Mucosa of rectum (tissue), 2 donors: ENCODE data around the gene WSCD2.

Source experiments
- H3K27ac ChIP-seq, 2 donors: one replicate each; pipeline ENCODE4 v1.7.0; 2013; ENCODE audit warnings: inconsistent platforms in 2 of 2, low read depth in 2 of 2, low read length in 2 of 2
- H3K27me3 ChIP-seq, 2 donors: one replicate each; pipeline ENCODE4 v1.7.0; 2013; ENCODE audit warnings: low read length in 2 of 2; ENCODE audit not compliant: control insufficient read depth in 2 of 2, insufficient read depth in 2 of 2
- H3K36me3 ChIP-seq, 2 donors: one replicate each; pipeline ENCODE4 v1.7.0; 2013; ENCODE audit warnings: low read length in 2 of 2; ENCODE audit not compliant: control insufficient read depth in 2 of 2, insufficient read depth in 2 of 2
- H3K4me1 ChIP-seq, 2 donors: one replicate each; pipeline ENCODE4 v1.7.0; 2013; ENCODE audit warnings: low read length in 2 of 2, mild to moderate bottlenecking in 1 of 2; ENCODE audit not compliant: control insufficient read depth in 2 of 2, insufficient read depth in 2 of 2
- H3K4me3 ChIP-seq, 2 donors: one replicate each; pipeline ENCODE4 v1.7.0; 2013; ENCODE audit warnings: low read length in 2 of 2
- H3K9ac ChIP-seq, 2 donors: one replicate each; pipeline ENCODE4 v1.7.0; 2013; ENCODE audit warnings: low read length in 2 of 2, low read depth in 1 of 2, mild to moderate bottlenecking in 1 of 2
- H3K9me3 ChIP-seq, 2 donors: one replicate each; pipeline ENCODE4 v1.7.0; 2013; ENCODE audit warnings: low read length in 2 of 2; ENCODE audit not compliant: control insufficient read depth in 2 of 2
- donor health status: healthy.
- donor health status: Normal muscosa, but diverticular disease.

The WSCD2 gene

DNA sequence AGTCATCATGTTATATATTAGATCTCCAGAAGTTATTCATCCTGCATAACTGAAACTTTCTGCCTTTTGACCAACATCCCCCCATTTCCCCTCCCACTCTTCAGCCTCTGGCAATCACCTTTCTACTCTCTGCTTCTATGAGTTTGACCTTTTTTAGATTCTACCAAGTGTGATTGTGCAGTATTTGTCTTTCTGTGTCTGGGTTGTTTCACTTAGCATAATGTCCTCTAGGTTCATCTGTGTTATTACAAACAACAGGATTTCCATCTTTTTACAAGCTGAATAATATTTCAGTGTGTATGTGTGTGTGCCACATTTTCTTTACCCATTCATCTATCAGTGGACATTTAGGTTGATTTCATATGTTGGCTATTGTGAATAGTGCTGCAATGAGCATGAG lies 11.2 kb upstream of the WSCD2 start:
- Histone ChIP-seq H3K27ac (no peak overlapping the region), H3K9me3 (no peaks in the 10 kb centered on the region), H3K9ac (no peak overlapping the region), H3K27me3 (no peaks in the 10 kb centered on the region), H3K36me3 (no peaks in the 10 kb centered on the region), H3K4me1 (no peaks in the 10 kb centered on the region), H3K4me3 (no peak overlapping the region)

DNA sequence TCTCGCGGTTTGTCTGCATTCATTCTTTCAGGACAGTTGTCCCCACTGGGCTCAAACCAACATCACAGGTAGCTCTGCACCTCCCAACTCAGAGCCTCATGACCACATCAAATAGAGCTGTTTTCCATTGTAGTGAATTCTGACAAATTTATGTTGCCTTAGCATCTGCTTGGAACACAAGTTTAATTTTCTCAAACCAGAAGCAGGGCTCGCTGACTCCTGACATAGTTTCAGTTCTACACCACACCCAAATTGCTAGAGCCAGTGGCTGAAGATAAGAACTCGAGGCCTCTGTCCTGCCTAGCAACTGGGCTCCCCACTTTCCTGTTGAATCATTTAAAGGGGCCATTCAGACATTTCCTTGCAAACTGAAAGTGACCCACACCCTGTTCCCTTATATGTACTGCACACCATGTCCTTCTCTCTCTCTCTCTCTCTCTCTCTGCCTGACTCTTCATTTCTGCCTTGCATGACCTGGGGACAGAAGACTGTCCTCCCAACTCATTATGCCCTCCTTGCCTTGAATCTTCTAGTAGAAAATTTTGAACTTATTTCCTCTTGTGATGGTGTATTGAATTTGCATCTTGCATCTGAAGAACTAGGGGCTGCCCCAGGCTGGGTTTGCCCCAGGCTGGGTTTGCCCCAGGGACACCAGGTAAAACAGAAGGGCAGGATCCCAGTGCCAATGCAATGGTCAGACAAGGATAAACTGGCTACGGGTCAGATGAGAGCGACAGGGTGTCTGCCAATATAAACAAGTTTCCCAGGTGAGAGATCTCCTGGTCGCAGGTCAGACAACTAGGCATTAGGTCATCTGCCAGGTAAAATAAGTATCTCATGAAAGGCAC lies 9.7 kb upstream of the WSCD2 start:
- H3K9me3 ChIP-seq: no peaks in the 10 kb centered on the region
- no peak overlapping the region for H3K27ac ChIP-seq
- no peaks in the 10 kb centered on the region for H3K36me3 ChIP-seq
- no peak overlapping the region for H3K4me3 ChIP-seq
- H3K27me3 ChIP-seq: no peaks in the 10 kb centered on the region
- no peak overlapping the region for H3K9ac ChIP-seq
- H3K4me1 ChIP-seq: no peaks in the 10 kb centered on the region

DNA sequence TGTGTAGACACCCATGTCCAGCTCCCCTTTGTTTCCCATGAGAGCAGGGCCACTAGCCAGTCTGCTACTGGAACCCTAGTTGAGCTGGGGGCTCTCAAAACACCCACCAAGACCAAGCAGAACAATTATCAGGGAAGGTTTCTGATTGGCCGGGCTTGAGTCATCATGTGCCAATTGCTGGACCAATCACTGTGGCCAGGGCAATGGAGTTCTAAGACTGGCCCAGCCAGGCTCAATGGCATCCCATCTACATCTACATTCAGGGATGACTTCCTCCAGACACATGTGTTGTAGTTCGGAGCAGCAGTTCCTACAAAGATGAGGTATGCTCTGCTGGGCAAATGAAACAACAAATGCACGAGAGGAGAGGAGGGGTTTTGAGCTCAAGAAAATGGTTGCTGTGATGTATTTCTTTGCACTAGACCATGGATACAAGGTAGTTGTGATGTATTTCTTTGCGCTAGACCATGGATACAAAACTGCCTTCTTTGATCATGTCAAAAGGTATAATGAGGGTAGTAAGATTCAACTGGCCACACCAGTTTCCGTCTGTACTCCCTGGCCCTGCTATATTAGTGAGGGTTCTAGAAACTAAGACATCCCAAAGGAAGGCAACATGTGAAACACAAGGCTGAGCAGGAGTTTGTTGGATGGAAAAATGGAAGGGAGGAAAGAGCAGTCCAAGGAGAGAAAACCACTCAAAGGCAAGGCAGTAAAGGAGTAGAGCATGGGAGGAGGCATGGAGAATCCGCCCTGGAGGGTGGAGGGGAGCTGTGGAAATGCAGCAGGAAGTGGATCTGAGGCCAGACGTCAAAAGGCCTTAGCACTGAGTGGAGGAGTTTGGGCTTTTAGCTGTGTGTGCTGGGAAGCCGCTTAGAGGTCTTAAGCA lies 8.9 kb upstream of the WSCD2 start:
- H3K9ac ChIP-seq: no peak overlapping the region
- no peak overlapping the region for H3K27ac ChIP-seq
- H3K36me3 ChIP-seq: no peaks in the 10 kb centered on the region
- no peaks in the 10 kb centered on the region for H3K27me3 ChIP-seq
- H3K9me3 ChIP-seq: no peaks in the 10 kb centered on the region
- no peak overlapping the region for H3K4me3 ChIP-seq
- no peaks in the 10 kb centered on the region for H3K4me1 ChIP-seq

DNA sequence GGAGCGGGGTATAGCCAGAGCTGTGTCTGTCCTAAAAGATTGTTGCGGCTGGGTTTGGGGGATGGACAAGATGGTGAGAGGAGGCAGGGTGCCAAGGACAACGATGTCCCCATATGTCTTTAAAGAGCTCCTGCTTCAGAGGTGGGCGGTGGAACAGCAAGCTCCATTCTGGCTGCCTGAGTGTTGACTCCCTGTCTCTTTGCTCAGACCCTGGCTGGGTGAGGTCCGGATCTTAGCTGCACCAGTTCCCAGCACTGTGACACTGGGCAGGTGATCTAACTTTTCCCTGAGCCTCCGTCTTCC lies 8.3 kb upstream of the WSCD2 start:
- H3K4me3 ChIP-seq: no peak overlapping the region
- no peaks in the 10 kb centered on the region for H3K36me3 ChIP-seq
- no peaks in the 10 kb centered on the region for H3K27me3 ChIP-seq
- no peaks in the 10 kb centered on the region for H3K4me1 ChIP-seq
- no peak overlapping the region for H3K27ac ChIP-seq
- no peak overlapping the region for H3K9ac ChIP-seq
- H3K9me3 ChIP-seq: no peaks in the 10 kb centered on the region

DNA sequence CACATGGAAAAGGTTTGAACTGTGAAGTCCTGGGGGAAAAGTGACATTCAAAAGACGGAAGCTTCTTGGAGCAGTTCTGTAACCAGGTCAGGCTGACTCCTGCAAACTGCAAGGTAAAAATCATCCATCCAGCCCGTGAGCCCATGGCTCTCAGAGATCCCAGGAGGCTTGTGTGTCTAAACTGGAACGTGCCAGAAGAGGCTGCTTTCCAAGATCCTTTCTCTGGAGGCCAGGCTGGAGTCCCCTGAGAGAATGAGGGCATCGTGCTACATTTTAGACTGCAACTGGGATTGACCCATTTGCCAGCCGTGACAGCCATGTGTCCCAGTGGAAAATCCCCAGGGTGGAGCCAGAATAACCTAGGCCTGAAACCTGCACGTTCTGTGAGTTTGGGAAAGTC lies 7.8 kb upstream of the WSCD2 start:
- no peak overlapping the region for H3K27ac ChIP-seq
- H3K27me3 ChIP-seq: no peaks in the 10 kb centered on the region

DNA sequence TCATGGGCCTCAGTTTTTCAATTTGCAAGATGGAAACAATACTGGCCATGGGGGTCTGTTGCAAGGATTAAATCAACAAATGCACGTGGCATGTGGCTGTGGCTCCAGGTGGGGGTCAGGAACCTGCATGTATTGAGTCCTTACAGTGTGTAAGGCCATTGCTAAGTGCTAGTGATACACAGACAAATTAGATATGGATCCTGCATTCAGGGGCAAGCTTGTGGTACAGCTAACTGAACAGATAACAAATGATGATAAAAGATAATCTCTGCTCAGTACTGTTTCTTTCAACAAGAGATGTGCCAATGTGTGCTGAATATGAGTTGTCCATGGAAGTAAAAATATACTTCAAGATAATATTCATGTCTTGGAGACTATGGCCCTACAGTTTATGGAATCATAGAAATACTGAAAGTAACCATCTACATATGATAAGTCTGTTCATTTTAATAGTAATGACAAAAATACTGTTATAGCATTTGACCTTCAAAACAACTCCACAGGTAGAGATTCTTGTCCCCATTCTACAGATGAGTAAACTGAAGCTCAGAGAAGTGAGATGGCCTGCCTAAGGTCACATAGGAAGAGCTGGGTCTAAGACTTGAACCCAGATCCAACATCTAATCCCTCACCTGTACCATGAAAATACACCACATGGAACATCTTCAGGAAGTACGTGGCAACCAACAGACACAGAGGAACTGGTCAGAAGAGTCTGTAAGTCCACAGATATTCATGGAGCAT lies 7.2 kb upstream of the WSCD2 start:
- H3K4me3 ChIP-seq: no peak overlapping the region
- no peaks in the 10 kb centered on the region for H3K9me3 ChIP-seq
- no peaks in the 10 kb centered on the region for H3K27me3 ChIP-seq
- H3K36me3 ChIP-seq: no peaks in the 10 kb centered on the region
- no peak overlapping the region for H3K27ac ChIP-seq
- no peak overlapping the region for H3K9ac ChIP-seq
- H3K4me1 ChIP-seq: no peaks in the 10 kb centered on the region

More for the DNA sequence above, 7.8 kb upstream of the WSCD2 start:
- Histone ChIP-seq H3K4me3 (no peak overlapping the region), H3K9ac (no peak overlapping the region), H3K4me1 (no peaks in the 10 kb centered on the region), H3K9me3 (no peaks in the 10 kb centered on the region), H3K36me3 (no peaks in the 10 kb centered on the region)

DNA sequence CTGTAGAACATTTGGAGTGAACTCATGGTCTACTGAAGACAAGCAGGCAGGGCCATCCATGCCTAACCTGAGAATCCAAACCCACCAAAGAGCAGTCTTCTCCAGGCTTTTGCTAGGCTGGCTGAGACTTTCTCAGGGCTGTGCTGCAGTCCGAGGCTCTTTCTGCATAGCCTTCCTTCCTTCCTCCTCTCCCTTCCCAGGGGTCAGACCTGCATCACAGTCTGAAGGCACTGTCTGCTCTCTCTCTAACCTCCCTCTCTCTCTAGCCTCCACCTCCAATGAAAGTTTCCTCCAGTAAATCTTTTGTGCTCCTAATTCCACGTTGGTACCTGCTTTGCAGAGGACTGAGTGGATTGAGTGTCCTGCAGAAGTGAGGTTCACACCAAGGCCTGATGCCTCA lies 6.4 kb upstream of the WSCD2 start:
- no peak overlapping the region for H3K4me3 ChIP-seq
- no peak overlapping the region for H3K9ac ChIP-seq
- no peaks in the 10 kb centered on the region for H3K9me3 ChIP-seq
- no peaks in the 10 kb centered on the region for H3K36me3 ChIP-seq
- H3K4me1 ChIP-seq: no peaks in the 10 kb centered on the region
- no peaks in the 10 kb centered on the region for H3K27me3 ChIP-seq
- no peak overlapping the region for H3K27ac ChIP-seq

DNA sequence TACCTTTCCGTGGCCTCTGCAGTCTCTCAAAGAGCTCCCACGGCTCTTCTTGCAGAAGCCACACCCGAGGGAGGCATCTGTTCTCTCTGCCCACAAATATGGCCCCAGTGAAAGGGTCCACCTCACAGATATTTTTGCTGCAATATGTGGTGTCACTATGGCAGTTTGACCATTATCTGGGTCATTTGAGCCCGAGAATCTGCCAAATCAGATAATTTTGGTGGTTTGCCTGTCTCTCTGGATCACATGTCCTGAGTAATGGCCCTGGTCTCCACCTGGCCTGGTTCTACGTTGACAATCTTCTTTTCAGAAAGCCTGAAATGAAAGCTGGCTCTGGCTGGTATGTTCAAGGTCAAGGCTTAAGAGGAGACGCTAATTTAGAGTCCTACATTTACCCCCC lies 5.7 kb upstream of the WSCD2 start:
- Histone ChIP-seq H3K27me3 (no peaks in the 10 kb centered on the region), H3K9ac (no peak overlapping the region), H3K27ac (no peak overlapping the region)

DNA sequence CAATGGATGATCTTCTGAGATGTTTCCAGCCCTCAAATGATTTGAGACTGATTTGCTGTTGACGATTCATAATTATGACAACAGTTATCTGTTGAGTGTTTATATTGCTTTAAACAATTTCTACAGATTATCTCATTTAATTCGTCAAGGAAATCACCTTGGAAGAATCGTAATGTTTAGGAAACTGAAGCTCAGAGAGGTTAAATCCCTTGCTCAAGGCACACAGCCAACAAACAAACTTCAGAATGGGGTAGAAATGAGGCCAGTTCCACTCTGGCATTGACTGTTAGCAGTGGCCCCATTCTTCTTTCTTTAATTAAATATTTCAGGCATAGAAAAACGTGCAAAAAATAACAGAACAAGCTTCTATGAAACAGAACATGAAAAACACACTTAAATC lies 4.0 kb upstream of the WSCD2 start:
- Histone ChIP-seq H3K27ac (no peak overlapping the region), H3K9ac (no peak overlapping the region), H3K9me3 (no peaks in the 10 kb centered on the region), H3K4me1 (peaks cover 0 to 3% of the 10 kb centered on the region in 2 donors), H3K36me3 (no peaks in the 10 kb centered on the region), H3K27me3 (peaks cover 3 to 6% of the 10 kb centered on the region in 2 donors), H3K4me3 (no peak overlapping the region)

More for the DNA sequence above, 5.7 kb upstream of the WSCD2 start:
- Histone ChIP-seq H3K36me3 (no peaks in the 10 kb centered on the region), H3K4me3 (no peak overlapping the region), H3K9me3 (no peaks in the 10 kb centered on the region), H3K4me1 (no peaks in the 10 kb centered on the region)

DNA sequence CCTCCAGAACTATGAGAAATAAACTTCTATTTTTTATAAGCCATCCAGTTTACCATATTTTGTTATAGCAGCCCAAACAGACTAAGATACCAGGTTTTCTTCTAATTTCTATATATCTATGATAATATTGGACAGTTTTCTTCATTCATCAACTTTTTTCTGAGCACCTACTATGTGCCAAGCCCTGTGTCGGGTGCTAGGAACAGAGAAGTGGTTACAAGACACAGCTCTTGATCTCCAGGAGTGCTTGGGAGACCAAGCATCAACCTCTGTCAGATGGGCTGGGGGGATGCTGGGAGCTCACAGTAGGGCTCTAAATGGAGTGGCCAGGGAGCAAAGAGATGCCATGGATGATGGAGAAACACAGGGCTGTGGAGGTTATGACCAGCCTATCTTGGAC lies 2.9 kb upstream of the WSCD2 start:
- peaks cover 0 to 3% of the 10 kb centered on the region in 2 donors for H3K4me1 ChIP-seq

More for the DNA sequence above, 2.9 kb upstream of the WSCD2 start:
- H3K9me3 ChIP-seq: no peaks in the 10 kb centered on the region
- H3K4me3 ChIP-seq: no peak overlapping the region
- no peak overlapping the region for H3K27ac ChIP-seq
- H3K36me3 ChIP-seq: no peaks in the 10 kb centered on the region
- H3K9ac ChIP-seq: no peak overlapping the region
- peaks cover 3 to 9% of the 10 kb centered on the region in 2 donors for H3K27me3 ChIP-seq
